HG03103 (cell line): ENCODE data around the gene CDH2.

Experiments
- ATAC-seq: cut with Tn5 transposase; IDR thresholded peaks from one replicate; pipeline ENCODE4 v1.9.1; 2021; ENCODE audit warnings: low read depth; ENCODE audit not compliant: unreplicated experiment

The CDH2 gene

DNA sequence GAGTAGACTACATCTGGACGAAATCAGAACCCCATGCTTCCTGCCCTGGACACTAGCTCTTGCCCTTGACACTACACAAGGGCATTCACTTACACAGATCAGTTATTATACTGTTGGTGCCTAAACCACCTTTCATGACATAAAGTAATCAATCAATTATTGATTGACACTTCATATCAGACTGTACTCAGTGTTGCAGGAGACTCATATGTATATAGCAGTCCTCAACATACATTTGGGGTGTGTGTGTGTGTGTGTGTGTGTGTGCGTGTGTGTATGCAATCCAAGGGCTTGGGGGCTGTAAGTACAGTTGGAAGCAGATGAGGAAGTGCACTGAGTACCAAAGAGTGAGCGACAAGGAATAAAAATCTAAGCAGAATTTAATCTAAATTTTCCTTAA is 5.1 kb downstream of the CDH2 start:
- ATAC-seq: no peak

DNA sequence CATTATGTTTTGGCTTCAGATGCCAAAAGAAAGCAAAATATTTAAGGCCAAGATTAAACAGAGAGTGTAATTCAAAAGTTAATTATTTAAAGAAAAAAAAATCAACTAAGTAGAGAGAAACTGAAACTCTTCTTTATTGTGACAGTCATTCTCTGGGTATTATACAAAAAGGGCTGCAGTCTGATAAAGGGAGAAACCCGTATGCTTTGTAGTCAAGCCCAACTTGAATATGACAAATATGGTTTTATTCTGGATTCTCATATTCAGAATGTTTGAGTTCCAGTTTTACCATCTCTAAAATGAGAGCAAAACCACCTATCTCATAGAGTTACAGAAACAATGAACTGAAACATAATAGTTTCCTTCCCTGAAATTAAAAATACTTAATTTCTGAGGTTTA is 8.2 kb downstream of the CDH2 start:
- ATAC-seq: no peak

DNA sequence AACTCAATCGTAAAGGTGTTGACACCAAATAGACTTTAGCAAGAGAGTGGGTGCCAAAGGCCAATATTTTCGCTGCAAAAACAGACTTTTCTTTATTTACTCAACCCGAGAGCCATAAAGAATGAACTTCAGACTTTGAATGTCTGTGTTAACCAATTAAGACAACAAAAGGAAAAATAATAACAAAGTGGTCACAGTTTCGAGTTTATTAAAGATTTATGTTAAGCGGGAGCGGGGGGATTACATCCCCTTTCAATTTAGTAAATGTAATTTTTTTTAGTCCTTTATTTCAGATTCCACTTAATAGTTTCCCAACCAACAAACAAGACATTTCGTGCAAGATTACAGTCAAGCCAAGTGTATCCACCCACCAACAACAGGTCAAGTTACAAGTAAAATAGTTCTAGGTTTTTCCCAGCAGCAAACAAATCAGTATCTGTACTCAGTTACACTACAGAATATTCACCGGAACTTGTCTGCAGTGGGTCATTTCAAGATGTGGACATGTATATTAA is 9.0 kb downstream of the CDH2 start:
- ATAC-seq: no peak

DNA sequence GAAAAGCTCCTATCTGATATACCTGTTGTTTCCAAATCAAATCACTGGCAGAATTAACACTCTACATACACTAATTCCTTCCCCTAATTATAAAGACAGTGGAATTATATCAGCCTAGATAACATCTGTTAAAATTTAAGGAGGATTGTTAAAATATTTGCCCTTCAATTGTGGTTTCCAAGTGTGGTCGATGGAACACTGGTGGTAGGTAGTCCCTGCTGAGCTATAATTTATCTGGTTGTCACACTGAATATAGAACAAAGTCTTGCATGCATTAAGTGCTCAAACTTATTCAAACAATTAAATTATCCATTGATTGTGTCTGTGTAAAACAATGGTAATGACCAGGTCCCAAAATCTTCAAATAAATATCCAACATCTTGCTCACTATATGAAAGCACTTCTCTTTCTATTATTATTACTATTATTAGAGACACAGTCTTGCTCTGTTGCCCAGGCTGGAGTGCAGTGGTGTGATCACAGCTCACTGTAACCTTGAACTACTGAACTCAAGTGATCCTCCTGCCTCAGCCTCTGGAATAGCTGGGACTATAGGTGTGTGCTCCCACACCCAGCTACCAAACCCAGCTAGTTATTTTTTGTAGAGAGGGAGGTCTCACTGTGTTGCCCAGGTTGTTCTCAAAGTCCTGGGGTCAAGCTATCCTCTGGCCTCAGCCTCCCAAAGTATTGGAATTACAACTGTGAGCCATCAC is 12.0 kb downstream of the CDH2 start:
- no peak for ATAC-seq

DNA sequence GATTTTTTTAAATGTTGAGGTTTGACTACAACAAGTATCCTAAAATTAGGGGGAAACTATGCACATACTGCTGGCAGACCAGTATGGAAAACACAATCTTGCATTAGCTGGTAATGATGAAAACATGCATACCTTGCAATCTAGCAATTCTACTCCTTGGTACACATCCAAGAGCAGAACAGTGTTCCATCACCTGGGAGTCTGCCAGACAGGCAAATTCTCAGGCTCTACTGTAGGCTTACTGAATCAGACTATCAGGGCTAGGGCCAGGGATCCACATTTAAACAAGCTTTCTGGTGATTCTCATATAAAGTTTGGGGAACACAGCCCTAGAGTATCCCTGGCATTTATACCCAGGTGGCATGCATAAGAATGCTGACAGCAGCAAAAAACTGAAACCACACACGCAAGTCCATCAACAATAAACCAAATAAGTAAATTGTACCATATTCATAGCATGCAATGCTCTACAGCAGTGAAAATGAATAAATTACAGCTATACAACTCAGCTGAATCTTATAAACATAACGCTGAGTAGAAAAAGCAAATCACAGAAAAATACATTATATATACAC is 13.6 kb downstream of the CDH2 start:
- no peak for ATAC-seq

DNA sequence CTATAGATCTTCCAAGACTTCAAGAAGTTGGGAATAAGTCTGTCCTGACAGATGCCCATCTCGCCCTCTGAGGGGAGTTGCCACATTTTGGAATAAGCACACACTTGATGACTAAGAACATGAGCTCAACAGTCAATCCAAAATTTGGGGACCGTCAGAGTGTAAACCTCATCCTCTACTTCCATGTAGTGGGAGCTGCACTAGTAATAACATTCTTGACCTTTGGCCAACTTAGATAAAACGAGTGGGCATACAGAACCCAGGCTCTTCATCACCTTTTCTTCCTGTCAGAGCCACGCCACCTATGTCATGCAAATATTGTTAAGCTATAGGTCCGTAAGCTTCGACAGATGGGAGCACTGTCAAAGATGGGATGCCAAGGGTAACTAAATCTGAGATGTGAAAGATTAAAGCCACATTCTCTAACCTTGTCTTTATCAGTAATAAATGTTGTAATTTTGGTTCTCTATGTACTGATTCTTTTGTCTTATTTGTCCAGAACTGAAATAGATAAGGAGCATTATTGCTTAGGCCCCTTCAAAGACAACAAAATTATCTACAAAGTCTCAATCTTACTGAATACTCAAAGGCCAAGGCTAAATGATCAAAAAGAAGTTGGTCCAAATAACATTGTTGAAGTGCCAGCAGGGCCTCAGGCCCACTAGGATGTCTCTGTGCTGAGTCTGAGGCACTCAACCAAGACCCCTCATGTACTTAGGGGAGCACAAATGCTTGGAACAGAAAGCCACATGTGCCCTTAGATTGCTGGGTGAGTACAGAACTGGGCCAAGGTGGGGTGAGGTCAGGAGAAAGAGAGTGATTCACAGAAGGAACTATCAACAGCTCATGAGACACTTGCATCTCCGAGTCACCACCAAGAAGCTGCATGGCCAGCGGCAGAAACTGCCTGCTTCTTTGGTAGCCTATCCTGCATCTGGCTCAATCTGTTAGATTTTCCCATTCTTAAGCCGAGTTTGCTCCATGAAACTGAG is 15.0 kb downstream of the CDH2 start:
- ATAC-seq: no peak

DNA sequence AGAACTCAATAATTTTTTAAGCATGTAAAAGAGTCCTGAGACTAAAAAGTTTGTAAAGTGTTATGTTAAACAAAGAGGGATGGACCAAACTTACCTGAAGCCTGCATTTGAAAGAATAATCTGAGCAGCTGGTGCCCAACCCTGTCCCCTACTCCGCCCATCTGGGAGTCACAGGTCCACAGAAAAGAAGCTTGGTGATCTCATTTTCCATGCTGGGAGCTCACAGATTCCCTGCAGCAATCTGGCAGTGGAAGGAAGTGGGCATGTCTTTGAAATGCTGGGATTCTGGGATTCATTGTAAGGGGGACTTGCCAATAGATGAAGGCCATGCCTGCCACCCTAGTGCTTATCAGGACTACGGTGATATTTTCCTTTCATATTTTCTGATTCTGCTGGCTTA is 17.9 kb downstream of the CDH2 start:
- no peak for ATAC-seq

DNA sequence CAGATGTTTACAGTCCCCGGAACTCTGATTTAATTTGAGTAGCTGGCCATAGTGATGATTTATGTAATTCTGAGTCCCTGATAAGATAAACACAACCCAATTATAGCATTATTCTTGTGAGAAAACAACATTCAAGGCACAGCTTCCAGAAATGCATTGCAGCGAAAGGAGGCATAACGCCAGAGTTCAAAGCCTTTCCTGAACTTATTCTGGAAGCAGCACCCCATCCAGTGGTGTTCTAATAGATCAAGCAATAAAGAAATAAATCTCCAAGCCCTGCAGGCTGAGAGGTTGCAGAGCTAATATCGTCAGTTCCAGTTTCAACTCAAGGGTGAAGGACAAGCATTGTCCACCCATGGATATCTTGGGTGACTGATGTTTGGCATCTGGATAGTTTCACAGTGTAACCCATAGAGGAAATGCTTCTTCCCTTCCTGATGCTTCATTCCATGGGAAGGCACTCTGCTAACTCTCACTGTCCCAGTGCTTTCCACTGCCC is 18.8 kb downstream of the CDH2 start:
- no peak for ATAC-seq

DNA sequence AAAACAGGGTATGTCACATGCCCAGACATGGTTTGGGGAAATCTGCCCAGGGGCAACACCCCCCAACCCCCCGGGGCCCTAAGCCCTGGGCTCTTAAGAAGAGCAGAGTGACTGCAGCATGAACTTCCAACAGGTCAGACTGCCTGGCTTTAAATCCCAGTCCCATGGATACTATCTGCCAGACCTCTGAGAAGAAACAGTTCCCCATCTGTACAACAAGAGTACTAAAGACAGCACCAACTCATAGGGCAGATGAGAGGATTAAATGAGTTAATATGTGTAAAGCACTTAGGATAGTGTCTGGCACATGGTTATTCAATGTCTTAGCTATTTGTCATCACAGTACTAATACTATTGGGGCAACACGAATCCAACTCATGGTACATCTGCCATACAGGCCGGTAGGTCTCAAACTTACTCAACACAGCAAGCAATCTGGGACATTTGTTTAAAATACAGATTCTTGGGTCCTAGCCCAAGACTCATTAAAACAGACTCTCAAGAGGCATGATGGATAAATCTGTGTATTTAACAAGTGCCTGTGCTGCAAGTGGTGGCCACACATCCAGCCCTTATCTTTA is 23.4 kb downstream of the CDH2 start:
- no peak for ATAC-seq

DNA sequence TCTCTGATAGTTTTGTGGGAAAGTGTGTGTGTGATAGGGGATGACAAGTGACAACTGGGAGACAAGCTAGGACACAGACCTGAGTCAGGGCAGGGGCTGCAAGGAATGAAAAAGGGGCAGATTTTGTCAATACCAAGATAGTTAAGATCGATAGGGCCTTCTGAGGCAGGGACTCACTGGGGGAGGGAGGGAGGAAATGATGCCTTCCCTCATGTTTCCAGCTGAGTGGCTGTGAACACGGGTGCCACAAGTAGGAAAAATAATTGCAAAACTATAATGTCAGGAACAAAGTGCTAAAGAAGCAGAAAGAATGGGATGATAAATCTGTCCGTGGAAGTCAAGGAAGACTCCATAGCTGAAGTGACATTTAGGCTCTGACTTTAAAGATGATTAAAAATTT is 24.2 kb downstream of the CDH2 start:
- no peak for ATAC-seq

DNA sequence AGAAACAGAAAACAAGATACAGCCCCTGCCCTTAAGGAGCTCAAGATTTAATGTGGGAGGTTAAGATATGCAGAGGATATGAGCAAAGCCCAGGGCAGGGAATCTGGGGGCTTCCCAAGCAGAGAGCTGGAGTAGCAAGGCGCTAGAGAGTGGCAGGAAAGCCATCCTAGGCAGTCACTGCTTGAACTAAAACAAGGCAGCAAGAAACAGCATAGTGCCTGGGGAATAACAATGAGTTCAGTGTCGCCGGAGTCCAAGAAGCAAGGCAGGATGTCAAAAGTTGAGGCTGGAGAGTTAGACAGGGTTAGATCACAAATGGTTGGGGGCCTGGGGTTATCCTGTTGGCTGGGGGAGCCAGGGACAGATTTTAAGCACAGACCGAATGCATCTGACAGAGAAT is 24.6 kb downstream of the CDH2 start:
- no peak for ATAC-seq

DNA sequence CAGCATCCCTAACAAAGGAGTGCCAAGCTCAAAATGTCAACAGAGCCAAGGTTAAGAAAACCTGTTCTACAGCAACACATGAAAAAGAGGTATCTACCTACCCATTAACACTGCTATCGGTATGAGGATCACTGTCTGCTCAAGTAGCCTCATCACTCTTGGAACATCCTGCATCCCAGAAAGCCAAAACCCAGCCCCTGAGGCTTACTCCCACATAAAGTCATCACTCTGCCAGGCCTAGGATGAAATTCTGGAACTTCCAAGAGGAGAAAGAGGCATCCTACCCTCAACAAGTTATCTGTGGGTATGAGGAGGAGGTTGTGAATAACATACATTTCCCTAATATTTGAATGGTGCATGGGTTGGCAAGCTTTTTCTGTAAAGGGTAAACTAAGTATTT is 25.5 kb downstream of the CDH2 start:
- no peak for ATAC-seq

DNA sequence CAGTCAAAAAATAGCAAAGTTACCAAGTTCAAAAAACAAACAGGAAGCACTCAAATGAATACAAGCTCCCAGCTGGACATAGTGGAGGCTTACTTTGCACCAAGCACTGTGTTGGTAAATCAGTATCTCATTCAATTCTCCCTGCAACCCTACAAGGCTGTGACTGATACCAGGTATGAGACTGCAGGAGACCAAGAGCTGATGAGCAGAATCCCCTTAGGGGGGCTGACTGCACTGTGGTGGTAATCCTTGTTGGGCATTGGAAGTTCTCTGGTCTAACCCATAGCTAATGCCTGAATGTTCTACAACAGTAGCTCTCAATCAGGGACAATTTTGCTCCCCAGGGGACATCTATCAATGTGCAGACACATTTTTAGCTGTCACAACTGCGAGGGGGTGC is 26.0 kb downstream of the CDH2 start:
- no peak for ATAC-seq

DNA sequence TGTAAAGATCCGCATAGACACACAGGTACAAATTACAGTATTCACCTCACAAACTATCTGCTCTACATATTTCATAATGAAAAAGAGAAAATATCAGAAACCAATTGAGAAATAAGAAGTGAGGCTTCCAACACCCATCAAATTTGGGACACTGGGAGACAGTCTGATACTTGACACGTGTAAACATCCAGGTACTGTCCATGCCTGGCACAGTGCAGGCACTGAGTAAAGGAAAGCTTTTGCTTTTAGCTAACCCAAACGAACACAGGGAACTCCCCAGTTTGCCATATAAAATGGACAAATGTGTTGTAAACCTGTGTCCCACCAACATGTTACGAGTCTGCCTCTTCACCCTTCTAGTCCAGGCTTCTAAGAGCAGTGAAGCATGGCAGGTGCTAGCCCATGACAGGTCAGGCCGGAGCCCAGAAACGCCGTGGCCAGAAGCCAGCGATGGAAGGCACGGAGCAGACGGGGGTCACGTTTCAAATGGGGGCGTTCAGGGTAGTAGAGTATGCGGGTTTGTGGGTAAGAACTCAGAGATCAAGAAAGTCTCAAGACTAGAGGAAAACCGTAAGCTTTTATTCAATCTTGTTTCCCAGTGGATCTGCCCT is 27.0 kb downstream of the CDH2 start:
- no peak for ATAC-seq

DNA sequence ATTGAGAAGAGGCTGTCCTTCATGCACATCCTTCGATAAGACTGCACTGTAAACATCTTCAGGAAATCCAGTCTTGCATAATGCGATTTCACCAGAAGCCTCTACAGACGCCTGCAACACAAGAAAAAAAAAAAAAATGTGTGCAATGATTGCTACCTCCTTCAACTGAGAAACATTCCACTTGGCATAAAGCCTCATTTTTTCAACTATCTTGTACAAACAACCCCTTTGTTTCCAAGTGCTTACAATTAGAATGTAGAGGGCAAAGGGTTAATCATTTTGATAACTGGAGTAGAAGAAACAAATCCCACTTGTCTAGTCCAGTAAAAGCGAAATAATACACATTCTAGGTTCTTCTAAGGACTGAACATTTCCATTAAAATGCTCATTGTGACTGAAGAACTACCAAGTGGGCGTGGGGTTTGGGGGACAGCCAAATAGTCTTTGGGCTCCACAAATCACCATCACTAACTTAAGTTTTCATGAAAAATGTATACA is 29.2 kb downstream of the CDH2 start:
- ATAC-seq: no peak

DNA sequence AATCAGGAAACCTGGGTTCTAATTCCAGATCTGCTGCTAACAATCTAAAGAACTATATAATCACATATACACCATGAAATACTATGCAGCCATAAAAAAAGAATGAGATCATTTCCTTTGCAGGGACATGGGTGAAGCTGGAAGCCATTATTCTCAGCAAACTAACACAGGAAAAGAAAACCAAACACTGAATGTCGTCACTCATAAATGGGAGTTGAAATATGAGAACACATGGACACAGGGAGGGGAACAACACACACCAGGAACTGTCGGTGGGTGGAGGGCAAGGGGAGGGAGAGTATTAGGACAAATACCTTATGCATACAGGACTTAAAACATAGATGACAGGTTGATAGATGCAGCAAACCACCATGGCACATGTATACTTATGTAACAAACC is 33.2 kb downstream of the CDH2 start:
- no peak for ATAC-seq

DNA sequence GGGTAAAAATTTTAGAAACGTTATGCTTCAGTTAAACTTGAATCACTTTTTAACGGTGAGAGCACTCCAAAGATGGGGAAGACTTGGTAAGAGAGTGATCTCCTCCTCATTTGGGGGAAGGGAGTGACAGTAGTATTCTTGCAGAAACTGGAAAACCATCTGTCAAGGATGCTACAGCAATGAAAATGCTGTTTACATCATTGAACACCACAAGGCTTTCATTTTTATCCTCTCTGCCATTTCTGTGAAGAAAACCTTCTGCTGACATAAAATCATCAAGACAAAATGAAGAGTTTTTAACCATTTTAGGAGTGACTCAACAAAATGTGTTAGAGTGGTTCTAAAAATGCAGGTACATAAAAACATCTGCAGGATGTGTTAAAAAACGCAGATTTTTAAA is 38.1 kb downstream of the CDH2 start:
- no peak for ATAC-seq

DNA sequence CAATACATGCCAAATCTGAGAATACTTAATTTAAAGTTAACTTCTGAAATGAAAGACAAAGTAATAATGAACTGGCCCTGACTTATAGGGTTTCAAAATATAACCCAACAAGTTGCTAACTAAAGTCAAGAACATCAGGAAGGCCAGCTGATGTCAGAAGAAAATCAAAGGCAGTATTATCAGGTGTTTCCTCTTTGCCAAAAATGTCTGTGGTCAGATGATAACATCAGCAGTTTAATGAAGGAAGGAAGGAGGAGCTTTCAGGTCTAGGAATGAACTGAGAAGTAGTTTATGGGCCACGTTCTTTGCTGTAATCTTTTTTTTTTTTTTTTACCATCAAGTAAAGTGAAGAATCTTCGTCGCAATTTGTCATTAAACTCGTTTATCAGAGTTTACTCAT is 40.9 kb downstream of the CDH2 start:
- ATAC-seq: no peak

DNA sequence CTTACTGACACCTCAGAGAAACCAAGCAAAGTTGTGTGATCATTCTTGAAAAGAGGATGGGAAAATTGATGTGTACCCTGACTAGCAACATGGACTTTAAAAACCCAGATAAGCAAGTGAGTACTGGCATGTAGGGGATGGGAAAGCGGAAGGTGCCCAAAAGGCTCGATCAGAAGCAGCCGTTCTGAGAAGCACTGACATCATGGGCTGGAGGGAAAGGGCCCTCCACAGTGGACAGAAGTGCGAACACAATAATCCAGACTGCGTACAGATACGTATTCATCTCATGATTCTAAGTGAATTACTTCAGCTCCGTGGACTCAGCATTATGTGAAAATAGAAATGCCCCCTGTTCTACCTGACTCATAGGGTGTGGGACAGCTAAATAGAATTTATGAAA is 42.2 kb downstream of the CDH2 start:
- no peak for ATAC-seq

DNA sequence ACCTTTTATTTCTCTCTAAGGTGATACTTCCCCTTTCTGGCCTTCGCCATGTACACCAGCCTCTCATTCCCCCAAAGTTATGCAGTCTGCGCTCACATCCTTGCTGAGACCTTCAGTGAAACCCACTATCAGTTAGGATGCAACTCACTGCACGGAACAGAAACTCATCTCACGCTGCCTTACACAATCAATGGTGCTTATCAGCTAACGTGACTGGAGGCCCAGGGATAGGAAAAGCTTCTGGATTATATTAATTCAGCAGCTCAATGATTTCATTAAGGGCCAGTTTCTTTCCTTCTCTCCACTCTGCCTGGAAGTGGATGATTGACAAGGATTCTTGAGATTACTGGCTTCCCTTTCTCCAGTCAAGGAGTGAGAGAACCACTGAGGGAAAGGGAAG is 44.8 kb downstream of the CDH2 start:
- ATAC-seq: no peak
